ENCODE measurements around the gene AATF.

DNA sequence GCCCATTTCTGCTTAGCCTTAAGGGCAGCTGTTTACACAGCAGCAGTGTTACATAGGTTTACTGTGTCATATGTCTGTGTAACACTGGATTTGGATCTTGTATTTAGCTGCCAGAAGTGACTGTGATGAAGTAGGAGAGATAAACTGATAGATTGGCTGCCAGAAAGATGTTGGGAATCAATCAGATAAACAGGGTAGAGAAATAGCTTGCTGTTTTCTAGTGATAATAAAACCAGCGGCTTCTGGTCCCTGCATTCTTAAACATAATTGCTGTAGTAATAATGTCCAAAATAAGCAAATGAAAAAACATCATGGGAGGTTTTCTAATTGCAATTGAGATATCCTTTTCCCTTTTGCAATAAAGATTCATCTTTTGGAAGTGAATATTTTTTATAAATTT lies 68.7 kb downstream of the AATF start:
- TF ChIP-seq, protein P1, sequence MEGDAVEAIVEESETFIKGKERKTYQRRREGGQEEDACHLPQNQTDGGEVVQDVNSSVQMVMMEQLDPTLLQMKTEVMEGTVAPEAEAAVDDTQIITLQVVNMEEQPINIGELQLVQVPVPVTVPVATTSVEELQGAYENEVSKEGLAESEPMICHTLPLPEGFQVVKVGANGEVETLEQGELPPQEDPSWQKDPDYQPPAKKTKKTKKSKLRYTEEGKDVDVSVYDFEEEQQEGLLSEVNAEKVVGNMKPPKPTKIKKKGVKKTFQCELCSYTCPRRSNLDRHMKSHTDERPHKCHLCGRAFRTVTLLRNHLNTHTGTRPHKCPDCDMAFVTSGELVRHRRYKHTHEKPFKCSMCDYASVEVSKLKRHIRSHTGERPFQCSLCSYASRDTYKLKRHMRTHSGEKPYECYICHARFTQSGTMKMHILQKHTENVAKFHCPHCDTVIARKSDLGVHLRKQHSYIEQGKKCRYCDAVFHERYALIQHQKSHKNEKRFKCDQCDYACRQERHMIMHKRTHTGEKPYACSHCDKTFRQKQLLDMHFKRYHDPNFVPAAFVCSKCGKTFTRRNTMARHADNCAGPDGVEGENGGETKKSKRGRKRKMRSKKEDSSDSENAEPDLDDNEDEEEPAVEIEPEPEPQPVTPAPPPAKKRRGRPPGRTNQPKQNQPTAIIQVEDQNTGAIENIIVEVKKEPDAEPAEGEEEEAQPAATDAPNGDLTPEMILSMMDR (IDR thresholded peaks at IDR 0.05 in 8 of 11, conservative IDR thresholded peaks at IDR 0.05 in 3 of 11) = no peak
- TF ChIP-seq POLR2AphosphoS5 (IDR thresholded peaks at IDR 0.05) = no peak
- TF ChIP-seq POLR2A (IDR thresholded peaks at IDR 0.05) = no peak
